ENCODE results near the gene PLEKHJ1.

- TF ChIP-seq CTCF (IDR thresholded peaks at IDR 0.05) (no peak), POLR2A (IDR thresholded peaks at IDR 0.05) (no peak)
Measured at GRCh38 chr19:2244486-2244885, 8.4 kb upstream of the PLEKHJ1 start.

All from adrenal gland (tissue), 5 donors.